GM12865 (cell line): Measurements from ENCODE around the gene CD44.

Experiments used
- DNase-seq: peaks from one replicate; pipeline ENCODE4 v3.0.0; 2010; ENCODE audit warnings: low read depth
- H3K4me3 ChIP-seq: 2 replicates; pipeline ENCODE4 v1.5.1; 2011; ENCODE audit warnings: mild to moderate bottlenecking, low read depth, low read length, control low read depth
- TF ChIP-seq, protein P1 (sequence below): IDR thresholded peaks from 2 replicates; pipeline ENCODE4 v1.5.1; 2011; ENCODE audit warnings: low read length, control low read depth, low read depth, inconsistent platforms; ENCODE audit not compliant: insufficient read depth; ENCODE audit errors: missing control alignments

The CD44 gene

DNA sequence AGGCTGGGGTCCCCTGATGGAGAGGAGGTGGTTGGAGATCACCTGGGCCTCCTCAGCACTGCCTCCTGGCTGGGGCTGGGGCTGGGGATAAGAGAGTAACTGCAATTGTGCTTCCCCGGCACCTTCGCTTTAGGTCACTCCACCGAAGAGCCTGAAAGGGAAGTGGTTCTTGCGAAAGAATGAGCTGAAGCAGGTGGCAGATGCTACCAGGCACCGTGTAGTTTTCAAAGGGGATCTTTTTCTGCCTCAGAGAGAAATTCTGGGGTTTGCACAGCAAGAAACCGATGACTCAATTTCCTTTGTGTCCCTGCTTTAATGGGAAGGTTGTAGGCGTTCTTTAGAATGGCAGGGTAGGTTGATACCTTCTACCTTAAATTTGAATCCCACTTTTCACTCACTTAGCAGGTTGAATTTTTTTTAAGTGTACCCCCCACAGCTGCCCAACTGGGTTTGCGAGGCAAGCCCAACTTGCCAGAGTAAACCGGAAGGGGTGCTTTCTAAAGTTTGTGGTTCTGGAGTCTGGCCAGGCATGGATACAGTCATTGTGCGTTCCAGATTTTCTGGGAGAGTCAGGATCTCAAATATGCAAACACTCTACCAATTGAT is 5.3 kb downstream of the CD44 start:
- DNase-seq, result peak; percentile 92
- peak overlapping the region; percentile 34 for H3K4me3 ChIP-seq
- TF ChIP-seq, protein P1, sequence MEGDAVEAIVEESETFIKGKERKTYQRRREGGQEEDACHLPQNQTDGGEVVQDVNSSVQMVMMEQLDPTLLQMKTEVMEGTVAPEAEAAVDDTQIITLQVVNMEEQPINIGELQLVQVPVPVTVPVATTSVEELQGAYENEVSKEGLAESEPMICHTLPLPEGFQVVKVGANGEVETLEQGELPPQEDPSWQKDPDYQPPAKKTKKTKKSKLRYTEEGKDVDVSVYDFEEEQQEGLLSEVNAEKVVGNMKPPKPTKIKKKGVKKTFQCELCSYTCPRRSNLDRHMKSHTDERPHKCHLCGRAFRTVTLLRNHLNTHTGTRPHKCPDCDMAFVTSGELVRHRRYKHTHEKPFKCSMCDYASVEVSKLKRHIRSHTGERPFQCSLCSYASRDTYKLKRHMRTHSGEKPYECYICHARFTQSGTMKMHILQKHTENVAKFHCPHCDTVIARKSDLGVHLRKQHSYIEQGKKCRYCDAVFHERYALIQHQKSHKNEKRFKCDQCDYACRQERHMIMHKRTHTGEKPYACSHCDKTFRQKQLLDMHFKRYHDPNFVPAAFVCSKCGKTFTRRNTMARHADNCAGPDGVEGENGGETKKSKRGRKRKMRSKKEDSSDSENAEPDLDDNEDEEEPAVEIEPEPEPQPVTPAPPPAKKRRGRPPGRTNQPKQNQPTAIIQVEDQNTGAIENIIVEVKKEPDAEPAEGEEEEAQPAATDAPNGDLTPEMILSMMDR, result no peak

DNA sequence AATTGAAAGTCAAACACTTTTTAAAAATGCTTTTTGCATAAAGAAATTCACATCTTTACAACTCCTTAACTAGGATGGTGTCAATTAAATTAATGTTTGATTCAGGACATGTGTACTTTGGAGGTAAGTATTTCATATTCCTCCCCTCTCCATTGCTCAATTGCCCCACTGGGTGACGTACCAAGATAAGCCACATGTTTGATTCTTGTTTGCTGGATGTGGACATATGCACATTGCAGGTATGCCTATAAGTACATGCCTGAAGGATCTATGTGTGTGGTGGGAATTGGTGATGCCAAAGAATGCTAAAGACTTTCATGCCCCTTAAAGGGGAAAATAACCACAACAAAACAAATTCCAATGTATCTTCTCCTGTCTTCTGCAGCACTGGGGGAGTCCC is 5.8 kb downstream of the CD44 start:
- peak overlapping the region; percentile 34; the same call in 1 of the 2 replicates for H3K4me3 ChIP-seq
- TF ChIP-seq, protein P1, result no peak
- DNase-seq, result no peak

DNA sequence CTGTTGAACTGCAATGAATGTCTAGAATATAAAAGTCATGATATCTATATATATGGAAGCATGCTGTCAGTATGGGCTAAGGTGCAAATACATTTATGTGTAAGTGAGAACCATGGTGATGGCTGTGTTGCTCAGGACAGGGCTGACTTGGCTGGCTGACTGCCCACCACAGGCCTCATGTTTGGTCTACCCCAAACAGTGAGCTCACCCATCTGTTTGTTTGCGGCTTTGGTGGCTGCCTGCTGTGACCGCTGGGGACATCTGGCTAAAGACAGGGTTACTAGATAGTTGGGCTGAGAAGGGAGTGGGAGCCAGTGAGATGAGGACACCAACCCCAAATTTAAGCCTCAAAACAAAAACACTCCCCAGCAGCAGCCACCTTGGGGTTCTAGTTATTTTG is 6.3 kb downstream of the CD44 start:
- H3K4me3 ChIP-seq, result peak overlapping the region; percentile 6
- peak; percentile 95 for DNase-seq
- TF ChIP-seq, protein P1, result no peak

DNA sequence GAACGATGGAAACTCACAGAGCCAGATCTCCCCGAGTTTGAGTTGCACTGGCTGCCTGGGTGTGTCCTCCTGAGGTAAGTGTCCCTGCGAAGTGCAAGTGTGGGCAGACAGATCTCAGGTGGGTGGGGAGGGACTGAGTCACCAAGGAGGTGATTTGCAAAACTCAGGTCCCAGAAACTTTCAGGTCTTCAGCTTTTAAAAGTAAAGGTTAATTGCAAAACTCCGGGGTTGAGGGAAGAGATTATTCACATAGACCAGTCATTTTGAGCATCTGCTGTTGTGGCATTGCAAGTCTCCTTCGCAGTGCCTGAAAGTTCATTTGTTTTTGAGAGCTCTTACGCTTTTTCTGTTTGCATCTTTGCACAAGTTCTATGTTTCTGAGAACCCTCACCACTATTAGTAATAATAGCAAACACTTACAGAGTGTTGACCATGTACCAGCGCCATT is 7.1 kb downstream of the CD44 start:
- TF ChIP-seq, protein P1, result no peak
- DNase-seq, result peak; percentile 91
- H3K4me3 ChIP-seq, result peak overlapping the region; percentile 6; the same call in 1 of the 2 replicates

DNA sequence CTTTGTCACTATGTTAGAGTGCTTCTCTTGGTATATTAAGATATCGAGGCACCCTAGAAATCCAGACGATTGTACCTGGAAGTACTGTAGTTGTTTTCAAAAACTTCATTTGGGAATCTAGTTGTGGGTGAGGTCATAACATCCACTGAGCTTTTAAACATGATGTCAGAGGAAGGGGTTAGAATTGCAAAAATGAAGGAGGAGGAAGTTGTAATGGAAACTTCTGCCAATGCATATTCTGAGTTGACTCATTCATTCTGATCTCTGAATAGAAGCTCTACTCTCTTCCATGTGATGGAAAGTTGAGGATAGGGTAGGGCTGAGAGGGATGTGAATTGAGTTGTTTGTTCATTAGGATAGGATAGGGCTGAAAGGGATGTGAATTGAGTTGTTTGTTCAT is 7.7 kb downstream of the CD44 start:
- DNase-seq, result no peak
- no peak overlapping the region for H3K4me3 ChIP-seq
- TF ChIP-seq, protein P1, result no peak

DNA sequence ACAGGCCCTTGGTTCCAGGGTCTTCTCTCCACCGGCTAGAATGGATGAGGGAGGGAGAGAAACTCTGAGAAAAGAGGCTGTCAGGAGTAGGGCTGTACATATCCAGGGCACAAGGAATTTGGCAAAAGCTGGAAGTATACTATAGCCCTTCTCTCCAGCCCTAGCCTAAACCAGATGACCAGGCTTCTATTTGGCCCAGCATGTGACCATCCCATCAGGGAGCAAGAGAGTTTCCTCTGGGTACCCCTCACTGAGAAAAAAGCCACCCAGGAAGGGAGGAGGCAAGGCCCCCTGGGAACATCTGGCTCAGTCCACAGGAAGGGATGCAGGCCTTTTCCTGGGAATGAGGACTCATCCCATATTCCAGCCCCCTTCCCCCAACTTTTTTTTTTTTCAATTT is 8.3 kb downstream of the CD44 start:
- H3K4me3 ChIP-seq, result no peak overlapping the region
- no peak for DNase-seq
- TF ChIP-seq, protein P1, result no peak
